Measurements from ENCODE around the gene C6orf132.

The C6orf132 gene

GRCh38 chr6:42112351-42112750 is 30.1 kb downstream of the C6orf132 start:
- CTCF ChIA-PET, result interaction anchor here (1.0 kb wide), 1 partner anchor 102 kb away, joined by 4 read pairs; no protein-coding TSS in a partner anchor
- no peak overlapping the region for H3K4me3 ChIP-seq (ENCODE audit: low read depth, low read length)
- no peaks in the 10 kb centered on the region for H3K36me3 ChIP-seq (ENCODE audit: control insufficient read depth in 2 of 2, insufficient read depth in 1 of 2, low read length in 2 of 2)
- no peak overlapping the region for H3K27ac ChIP-seq (ENCODE audit: extremely low read depth, low read depth, low read length)
- no peak for TF ChIP-seq ZNF660 (tag by site-specific recombination; IDR thresholded peaks at IDR 0.05)
- no peak for TF ChIP-seq ZNF37A (tag by site-specific recombination; IDR thresholded peaks at IDR 0.05)
- no peak for TF ChIP-seq FEZF1 (tag by site-specific recombination; IDR thresholded peaks at IDR 0.05)
- TF ChIP-seq ZNF341 (tag by site-specific recombination; IDR thresholded peaks at IDR 0.05; ENCODE audit: low read depth), result no peak
- TF ChIP-seq ZNF473 (tag by site-specific recombination; IDR thresholded peaks at IDR 0.05), result no peak
- TF ChIP-seq ZNF292 (tag by site-specific recombination; IDR thresholded peaks at IDR 0.05; ENCODE audit: borderline replicate concordance, low read depth), result no peak
- TF ChIP-seq ZBTB10 (tag by site-specific recombination; IDR thresholded peaks at IDR 0.05), result no peak
- TF ChIP-seq SP2 (tag by site-specific recombination; IDR thresholded peaks at IDR 0.05), result no peak
- no peak for TF ChIP-seq ZEB2 (tag by site-specific recombination; IDR thresholded peaks at IDR 0.05)
- no peak for TF ChIP-seq ZNF335 (tag by site-specific recombination; conservative IDR thresholded peaks at IDR 0.05)
- no peak for TF ChIP-seq ZFP3 (tag by site-specific recombination; IDR thresholded peaks at IDR 0.05; ENCODE audit: low read depth)
- no peak for TF ChIP-seq ZNF558 (tag by site-specific recombination; IDR thresholded peaks at IDR 0.05)
- no peak for TF ChIP-seq ZSCAN23 (tag by site-specific recombination; IDR thresholded peaks at IDR 0.05)
- TF ChIP-seq ZNF354C (tag by site-specific recombination; IDR thresholded peaks at IDR 0.05; ENCODE audit: borderline replicate concordance, low read depth), result no peak
- TF ChIP-seq ZBTB8A (tag by site-specific recombination; IDR thresholded peaks at IDR 0.05), result no peak
- no peaks in the 10 kb centered on the region for H3K9me3 ChIP-seq (ENCODE audit: control insufficient read depth, insufficient read depth, low read depth, low read length)
- peaks cover 5% of the 10 kb centered on the region for H3K4me1 ChIP-seq (ENCODE audit: control insufficient read depth, insufficient read depth, low read length)
- POLR2A ChIA-PET, result interaction anchor here (1.4 kb wide), 1 partner anchor 10 kb away, joined by 3 read pairs; no protein-coding TSS in a partner anchor

- ChIA-PET CTCF (interaction anchor here (0.6 to 1.3 kb wide), 3 partner anchors 14 to 1248 kb away, joined by 3 to 4 read pairs (median 3); no protein-coding TSS in a partner anchor), POLR2A (no interaction called here)
- TF ChIP-seq ZNF792 (tag by site-specific recombination; IDR thresholded peaks at IDR 0.05), result no peak
- no peak for TF ChIP-seq IKZF3 (tag by site-specific recombination; IDR thresholded peaks at IDR 0.05)
- no peak for TF ChIP-seq ZNF664 (tag by site-specific recombination; IDR thresholded peaks at IDR 0.05)
- TF ChIP-seq ZNF623 (tag by site-specific recombination; IDR thresholded peaks at IDR 0.05), result no peak
- no peak for TF ChIP-seq GLI4 (tag by site-specific recombination; IDR thresholded peaks at IDR 0.05)
- Histone ChIP-seq H3K9me3 (ENCODE audit: control insufficient read depth, insufficient read depth, low read depth, low read length) (no peaks in the 10 kb centered on the region), H3K27ac (ENCODE audit: extremely low read depth, low read depth, low read length) (no peak overlapping the region), H3K4me1 (ENCODE audit: control insufficient read depth, insufficient read depth, low read length) (peaks cover 5% of the 10 kb centered on the region), H3K36me3 (ENCODE audit: control insufficient read depth in 2 of 2, insufficient read depth in 1 of 2, low read length in 2 of 2) (no peaks in the 10 kb centered on the region), H3K4me3 (ENCODE audit: low read depth, low read length) (no peak overlapping the region)
Measured at GRCh38 chr6:42110683-42111082, 31.7 kb downstream of the C6orf132 start.

GRCh38 chr6:42108071-42108470 is 34.3 kb downstream of the C6orf132 start:
- POLR2A ChIA-PET, result no interaction called here
- Histone ChIP-seq H3K4me3 (ENCODE audit: low read depth, low read length) (no peak overlapping the region), H3K4me1 (ENCODE audit: control insufficient read depth, insufficient read depth, low read length) (no peaks in the 10 kb centered on the region), H3K27ac (ENCODE audit: extremely low read depth, low read depth, low read length) (no peak overlapping the region), H3K36me3 (ENCODE audit: control insufficient read depth in 2 of 2, insufficient read depth in 1 of 2, low read length in 2 of 2) (no peaks in the 10 kb centered on the region), H3K9me3 (ENCODE audit: control insufficient read depth, insufficient read depth, low read depth, low read length) (no peaks in the 10 kb centered on the region)
- CTCF ChIA-PET, result interaction anchor here (0.6 to 0.7 kb wide), 3 partner anchors 12 to 962 kb away, joined by 3 read pairs; no protein-coding TSS in a partner anchor
- no peak for TF ChIP-seq ZNF10 (tag by site-specific recombination; IDR thresholded peaks at IDR 0.05)
- TF ChIP-seq ZBTB44 (tag by site-specific recombination; IDR thresholded peaks at IDR 0.05), result no peak
- no peak for TF ChIP-seq ATF2 (tag by site-specific recombination; IDR thresholded peaks at IDR 0.05; ENCODE audit: low read depth)
- TF ChIP-seq YY2 (tag by site-specific recombination; IDR thresholded peaks at IDR 0.05), result no peak
- TF ChIP-seq ZNF560 (tag by site-specific recombination; IDR thresholded peaks at IDR 0.05; ENCODE audit: borderline replicate concordance), result no peak
- no peak for TF ChIP-seq GLIS2 (tag by site-specific recombination; IDR thresholded peaks at IDR 0.05)
- no peak for TF ChIP-seq ZNF366 (tag by site-specific recombination; conservative IDR thresholded peaks at IDR 0.05)
